ENCODE results near the gene SPTB.

SPTB gene

GRCh38 chr14:64880221-64881121, 764 bp upstream of the SPTB start:
- peak; percentile 75 for DNase-seq

DNA sequence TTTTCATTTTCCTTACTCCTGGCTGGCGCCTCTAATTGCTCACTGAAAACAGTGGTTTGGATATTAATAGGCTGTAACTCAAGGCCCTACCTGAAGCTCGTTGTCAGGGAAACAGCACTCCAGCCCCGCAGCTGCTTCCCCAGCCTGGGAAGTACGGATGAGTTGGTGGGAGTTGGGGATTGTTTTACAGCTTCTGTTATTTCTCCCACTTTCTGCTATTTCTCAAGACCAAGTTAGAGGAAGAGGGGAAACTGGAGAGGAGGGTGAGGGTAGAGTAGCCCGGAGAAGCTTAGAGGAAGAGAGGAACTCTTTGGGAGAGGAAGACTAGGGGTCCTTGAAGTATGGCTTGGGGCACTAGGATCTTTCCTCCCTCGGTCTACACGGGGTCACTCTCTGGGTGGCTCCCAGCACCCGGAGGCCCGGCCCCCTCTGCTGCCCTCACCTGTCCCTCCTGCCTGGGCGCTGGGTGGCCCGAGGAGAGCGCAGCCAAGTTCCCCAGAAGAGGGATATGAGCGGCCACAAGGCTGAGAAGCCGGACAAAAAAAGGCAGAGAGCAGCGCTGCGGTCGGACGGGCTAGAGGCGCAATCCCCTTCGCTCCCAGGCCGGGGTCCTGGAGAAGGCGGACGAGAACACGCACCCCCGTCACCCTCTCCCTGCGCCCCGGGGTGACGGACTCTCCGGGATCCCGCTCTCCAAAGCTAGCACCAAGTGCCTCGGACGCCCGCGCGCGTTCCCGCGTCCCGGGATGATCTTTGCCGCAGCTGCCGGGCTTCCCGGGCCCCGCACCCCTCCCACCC, 671 bp downstream of the SPTB start:
- DNase-seq: peak; percentile 13

DNA sequence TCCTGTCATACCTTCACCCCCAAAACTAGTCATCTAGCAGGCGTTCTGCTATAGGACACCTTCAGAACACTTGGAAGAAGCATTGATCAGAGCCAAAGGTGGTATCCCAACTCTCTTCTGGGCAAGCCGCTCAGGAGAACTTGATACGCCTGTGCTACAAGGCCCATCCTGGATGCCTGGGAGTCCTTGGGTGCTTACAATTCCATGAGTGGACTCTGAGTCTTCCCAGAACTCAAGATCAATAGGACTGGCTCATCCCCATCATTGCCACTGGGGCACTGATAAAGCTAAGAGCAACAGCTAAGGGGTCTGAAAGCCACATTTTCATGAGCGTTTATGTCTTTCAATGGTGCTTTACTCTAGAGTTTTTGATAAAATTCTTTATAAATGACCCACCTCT, 1.9 kb downstream of the SPTB start:
- no peak for DNase-seq

GRCh38 chr14:64875350-64875749, 4.4 kb downstream of the SPTB start:
- no peak for DNase-seq

DNA sequence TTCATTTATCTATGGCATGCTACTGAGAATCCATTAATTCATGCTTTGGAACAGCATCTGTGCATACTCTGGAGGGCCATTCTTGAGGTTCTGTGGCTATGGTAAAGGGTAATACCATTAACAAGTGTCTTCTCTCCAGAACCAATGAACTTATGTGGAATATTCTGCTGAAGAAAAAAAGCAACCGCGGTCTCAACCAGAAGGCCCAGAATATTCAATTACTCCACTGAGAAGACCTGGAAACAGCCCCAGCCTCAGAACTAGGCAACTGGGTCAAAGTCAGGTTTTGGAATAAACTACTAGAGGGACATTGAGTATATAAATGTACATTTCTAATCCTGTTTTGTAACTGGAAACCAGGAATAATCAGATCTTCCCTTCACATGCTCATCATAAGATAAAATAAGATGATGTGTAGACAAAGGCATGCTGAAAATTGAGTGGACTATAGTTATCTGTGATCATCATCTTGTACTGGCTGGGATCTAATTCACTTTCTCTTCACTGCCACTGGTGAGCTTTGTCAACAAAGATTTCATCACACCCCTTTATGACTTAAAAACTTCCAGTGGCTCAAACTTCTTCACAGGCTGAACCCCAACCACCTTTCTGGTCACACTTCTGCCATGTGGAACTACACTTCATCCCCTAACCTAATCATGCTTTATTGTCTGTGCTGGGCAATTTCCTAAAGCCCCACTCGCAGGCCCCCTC, 6.0 kb downstream of the SPTB start:
- no peak for DNase-seq

GRCh38 chr14:64871344-64871743, 8.4 kb downstream of the SPTB start:
- no peak for DNase-seq

DNA sequence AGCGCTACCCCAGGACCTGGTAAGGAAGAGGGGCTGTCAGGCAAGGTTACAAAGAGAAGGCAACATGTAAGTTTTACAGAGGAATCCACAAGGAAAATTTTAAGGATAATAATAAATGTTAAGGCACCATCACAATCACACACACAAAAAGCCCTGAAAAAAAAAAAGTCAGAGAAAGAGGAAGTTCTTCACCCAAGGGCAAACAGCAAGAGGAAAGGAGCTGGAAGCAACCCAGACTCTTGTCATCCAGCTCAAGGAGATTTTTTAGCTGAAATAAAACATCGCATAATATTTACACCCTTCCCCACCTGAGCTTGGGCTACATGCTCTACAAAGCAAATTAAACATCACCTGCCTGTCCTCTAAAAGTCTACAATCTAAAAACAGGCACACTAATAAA, 9.5 kb downstream of the SPTB start:
- no peak for DNase-seq

DNA sequence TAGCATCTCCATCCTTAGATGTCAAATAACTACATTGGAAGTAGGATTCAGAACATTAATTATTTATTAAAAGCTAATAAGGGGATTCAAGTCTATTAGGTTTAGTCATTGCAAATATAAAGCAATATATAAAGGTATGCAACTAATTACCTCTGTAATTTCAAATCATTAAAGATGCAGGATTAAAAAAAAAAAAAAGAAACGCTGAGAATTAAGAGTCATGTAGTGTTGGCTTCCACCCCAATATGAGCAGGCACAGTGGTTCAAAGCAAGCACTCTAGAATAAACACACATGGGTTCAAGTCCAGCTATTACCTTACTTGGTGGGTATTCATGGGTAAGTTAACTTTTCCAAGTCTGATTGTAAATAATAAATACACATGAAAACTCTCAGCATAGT, 10.9 kb downstream of the SPTB start:
- DNase-seq: no peak

- no peak for DNase-seq
Observed at GRCh38 chr14:64868379-64868778, 11.3 kb downstream of the SPTB start.

GRCh38 chr14:64867182-64867581, 12.5 kb downstream of the SPTB start:
- no peak for DNase-seq

DNA sequence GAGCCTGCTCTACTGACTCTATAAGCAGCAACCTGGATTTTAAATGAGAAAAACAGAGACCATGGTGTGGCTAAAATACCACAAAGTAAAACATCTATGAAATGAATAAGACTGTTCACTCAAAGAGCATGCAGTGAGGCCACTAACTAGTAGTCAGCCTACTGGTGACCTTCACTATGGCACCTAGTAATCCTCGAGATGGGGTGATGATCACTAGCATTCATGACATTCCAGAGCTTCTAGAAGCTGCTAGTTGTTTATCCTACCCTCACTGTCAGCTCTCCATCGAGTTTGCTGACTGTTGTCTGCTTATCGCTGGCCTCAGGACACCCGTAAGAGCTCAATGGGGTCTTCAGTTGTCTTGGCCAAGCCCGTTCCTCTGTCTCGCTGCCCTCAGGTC, 13.7 kb downstream of the SPTB start:
- DNase-seq: no peak

- DNase-seq: no peak
Observed at GRCh38 chr14:64865109-64865508, 14.6 kb downstream of the SPTB start.

GRCh38 chr14:64864258-64864657, 15.4 kb downstream of the SPTB start:
- DNase-seq: no peak

- no peak for DNase-seq
Observed at GRCh38 chr14:64861916-64862315, 17.8 kb downstream of the SPTB start.

- DNase-seq: no peak
Observed at GRCh38 chr14:64860039-64860438, 19.7 kb downstream of the SPTB start.

GRCh38 chr14:64857979-64858744, 21.5 kb downstream of the SPTB start:
- no peak for DNase-seq

- DNase-seq: no peak
Observed at GRCh38 chr14:64856529-64857445, 22.9 kb downstream of the SPTB start.

GRCh38 chr14:64855721-64856528, 23.8 kb downstream of the SPTB start:
- DNase-seq: no peak

DNA sequence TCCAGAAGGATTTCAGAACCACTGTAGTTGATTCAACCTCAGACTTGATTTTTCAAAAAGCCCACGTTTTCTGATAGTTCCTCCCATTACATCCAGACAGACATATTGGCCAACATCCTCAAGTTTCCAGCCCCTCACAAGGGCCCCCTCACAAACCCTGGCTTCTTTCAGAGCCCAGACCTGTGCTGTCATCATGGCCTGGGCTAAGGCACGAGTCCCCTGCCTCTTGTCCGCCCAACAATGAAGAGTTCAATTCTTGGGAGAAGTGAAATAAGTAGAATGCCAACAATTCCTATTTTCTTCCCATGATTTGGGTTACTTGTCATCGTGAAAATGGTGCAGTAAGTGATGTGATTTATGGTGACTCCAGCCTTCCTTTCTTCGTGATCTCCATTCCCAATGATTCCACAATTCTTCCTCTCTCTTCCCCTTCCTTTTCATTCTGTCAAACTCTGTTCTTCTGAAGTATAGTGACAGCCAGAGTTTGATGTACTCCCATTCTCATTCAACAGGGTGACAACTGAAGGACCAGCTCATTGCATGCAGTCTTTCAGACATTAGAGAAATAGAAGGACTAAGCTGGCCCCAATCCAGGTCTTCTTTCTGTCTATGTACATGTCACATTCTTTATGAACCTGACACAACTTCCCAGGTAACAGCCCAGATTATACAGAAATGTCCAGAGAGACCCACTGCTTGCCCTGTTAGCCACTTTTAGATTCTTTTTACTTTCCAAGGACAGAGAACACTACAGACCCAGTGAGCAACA, 29.2 kb downstream of the SPTB start:
- no peak for DNase-seq

DNA sequence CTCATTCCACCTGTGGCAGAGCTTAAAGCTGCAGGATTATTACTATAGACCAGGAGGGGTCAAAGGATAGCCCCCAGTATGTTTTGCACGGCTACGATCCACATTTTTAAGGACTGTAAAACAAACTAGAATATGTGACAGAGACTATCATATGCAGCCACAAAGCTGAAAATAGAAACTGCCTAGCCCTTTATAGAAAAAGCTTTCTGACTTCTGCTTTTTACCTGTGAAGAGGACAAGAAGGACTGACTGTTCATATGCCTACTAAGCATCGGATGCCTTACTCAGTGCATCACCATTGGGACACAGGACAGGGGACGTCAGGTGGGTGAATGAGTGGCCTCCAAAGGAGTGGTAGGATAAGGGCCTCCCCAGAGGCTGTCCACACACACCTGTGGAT, 29.8 kb downstream of the SPTB start:
- DNase-seq: no peak
